ENCODE measurements around the gene TRAPPC14.
"Not testable (repeated sequence)": the region's sequence is repeated elsewhere in the genome, so short reads cannot be mapped to it uniquely, and the experiment has no call there.

Gene TRAPPC14

GRCh38 chr7:100158229-100159098, at the start of gene TRAPPC14:
TSS of gene TRAPPC14 (minus strand) at chr7:100158723. CDS start at chr7:100158499, 224 bp downstream.
- DNase-seq = peak; percentile 54

GRCh38 chr7:100204454-100204853, 45.9 kb upstream of the TRAPPC14 start:
- DNase-seq = no peak

- DNase-seq = no peak
Observed at GRCh38 chr7:100200693-100201092, 42.2 kb upstream of the TRAPPC14 start.

GRCh38 chr7:100198266-100198665, 39.7 kb upstream of the TRAPPC14 start:
- no peak for DNase-seq

GRCh38 chr7:100195901-100196322, 37.4 kb upstream of the TRAPPC14 start:
- not testable (repeated sequence) for DNase-seq

- no peak for DNase-seq
Observed at GRCh38 chr7:100195222-100195621, 36.7 kb upstream of the TRAPPC14 start.

- DNase-seq = no peak
Observed at GRCh38 chr7:100192969-100193368, 34.4 kb upstream of the TRAPPC14 start.

GRCh38 chr7:100192281-100192862, 33.8 kb upstream of the TRAPPC14 start:
- not testable (repeated sequence) for DNase-seq

GRCh38 chr7:100191775-100192174, 33.3 kb upstream of the TRAPPC14 start:
- no peak for DNase-seq

GRCh38 chr7:100190048-100190711, 31.7 kb upstream of the TRAPPC14 start:
- no peak for DNase-seq

GRCh38 chr7:100189061-100189460, 30.5 kb upstream of the TRAPPC14 start:
- DNase-seq = no peak

- DNase-seq = no peak
Observed at GRCh38 chr7:100185726-100186125, 27.2 kb upstream of the TRAPPC14 start.

- DNase-seq = not testable (repeated sequence)
Observed at GRCh38 chr7:100183090-100183489, 24.6 kb upstream of the TRAPPC14 start.

GRCh38 chr7:100182616-100183015, 24.1 kb upstream of the TRAPPC14 start:
- DNase-seq = not testable (repeated sequence)

- not testable (repeated sequence) for DNase-seq
Observed at GRCh38 chr7:100180084-100180483, 21.6 kb upstream of the TRAPPC14 start.

- DNase-seq = peak; percentile 97
Observed at GRCh38 chr7:100177045-100178001, 18.8 kb upstream of the TRAPPC14 start, which contains the start of the genes GPC2 and STAG3. TSS of gene GPC2 (minus strand) at chr7:100177381. CDS start at chr7:100177199, 182 bp downstream. TSS of gene STAG3 (plus strand) at chr7:100177918. CDS start at chr7:100180557, 2,639 bp downstream.

GRCh38 chr7:100176096-100177044, 17.8 kb upstream of the TRAPPC14 start:
- no peak for DNase-seq

GRCh38 chr7:100175296-100175935, 16.9 kb upstream of the TRAPPC14 start:
- DNase-seq = no peak

GRCh38 chr7:100174582-100174981, 16.1 kb upstream of the TRAPPC14 start:
- DNase-seq = no peak

GRCh38 chr7:100173806-100174495, 15.4 kb upstream of the TRAPPC14 start:
- no peak for DNase-seq

Measured in DMS153 (cell line).